Activated naive CD4-positive, alpha-beta T cell treated with anti-CD3 and anti-CD28 coated beads, Interleukin-2, amount 10 ng/mL, durations not matched to agents 7 days and 5 days (primary cell): Measurements from ENCODE around the gene SLC24A1.

ENCODE experiments used
- CTCF ChIA-PET: fragments of 350-600 bp; sonication (Branson Sonifier 250); formaldehyde crosslinking; loops from one replicate; lab custom pipeline; 2021; ENCODE audit warnings: antibody characterized with exemption; lab: Charles Lee
- DNase-seq: peaks from one replicate; pipeline ENCODE4 v3.0.0-alpha.2; 2020
- H3K27ac Mint-ChIP-seq: one replicate; pipeline ENCODE4 v1.8.0; 2021; ENCODE audit warnings: mild to moderate bottlenecking, moderate library complexity, mixed read lengths
- H3K27me3 Mint-ChIP-seq: one replicate; pipeline ENCODE4 v1.8.0; 2021; ENCODE audit warnings: mild to moderate bottlenecking, mixed read lengths
- H3K36me3 Mint-ChIP-seq: one replicate; pipeline ENCODE4 v1.8.0; 2021; ENCODE audit warnings: mixed read lengths
- H3K4me1 Mint-ChIP-seq: one replicate; pipeline ENCODE4 v1.8.0; 2021; ENCODE audit warnings: mixed read lengths
- H3K4me3 Mint-ChIP-seq: one replicate; pipeline ENCODE4 v1.8.0; 2021; ENCODE audit warnings: mild to moderate bottlenecking, moderate library complexity, mixed read lengths
- H3K9me3 Mint-ChIP-seq: one replicate; pipeline ENCODE4 v1.8.0; 2021; ENCODE audit warnings: mixed read lengths

Gene SLC24A1

DNA sequence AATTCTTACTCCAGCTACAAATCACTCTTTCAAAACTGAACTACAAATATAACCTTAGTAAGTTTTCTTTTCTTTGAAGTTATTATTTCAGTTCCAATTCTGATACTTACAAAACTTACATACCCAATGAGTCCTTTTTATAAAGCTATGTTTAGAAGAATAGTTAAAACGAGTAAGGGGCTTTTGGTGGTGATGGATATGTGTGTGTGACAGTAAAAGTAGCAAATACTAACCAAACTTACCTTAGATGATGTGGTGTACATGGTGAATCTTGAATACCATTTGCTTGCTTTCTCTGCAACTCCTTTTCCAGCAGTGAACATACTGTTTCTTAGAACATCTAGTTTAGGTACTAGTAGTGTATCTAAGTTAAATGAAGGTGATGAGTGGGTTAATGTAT lies 68.4 kb downstream of the SLC24A1 start:
- peaks cover 49% of the 10 kb centered on the region for H3K36me3 Mint-ChIP-seq
- no peak for DNase-seq
- H3K4me1 Mint-ChIP-seq = no peaks in the 10 kb centered on the region
- no peaks in the 10 kb centered on the region for H3K9me3 Mint-ChIP-seq
- CTCF ChIA-PET = interaction anchor here (1.7 kb wide), 1 partner anchor 16 kb away, joined by 3 read pairs; no protein-coding TSS in a partner anchor
- no peak overlapping the region for H3K4me3 Mint-ChIP-seq
- no peaks in the 10 kb centered on the region for H3K27me3 Mint-ChIP-seq
- H3K27ac Mint-ChIP-seq = no peak overlapping the region

DNA sequence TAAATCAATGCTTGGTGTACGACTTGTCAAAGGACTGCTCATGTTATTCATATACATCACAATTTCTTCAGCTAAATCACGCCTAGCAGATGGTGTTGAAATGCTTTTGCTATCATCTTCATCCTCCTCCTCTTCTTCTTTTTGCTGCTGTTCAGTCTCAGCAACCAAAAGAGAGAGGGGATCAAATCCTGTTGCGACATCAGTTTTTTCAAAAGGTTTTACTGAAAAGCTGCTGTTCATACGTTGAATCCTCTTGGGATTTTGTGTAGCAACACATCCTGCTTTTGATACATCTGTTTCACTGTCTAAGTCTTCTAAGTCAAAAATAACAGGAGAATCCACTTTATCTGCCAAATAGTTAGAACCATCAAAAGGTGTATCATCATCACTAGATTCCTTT lies 69.0 kb downstream of the SLC24A1 start:
- Mint-ChIP-seq H3K36me3 (peaks cover 49% of the 10 kb centered on the region), H3K9me3 (no peaks in the 10 kb centered on the region)
- CTCF ChIA-PET = interaction anchor here (1.7 kb wide), 1 partner anchor 15 kb away, joined by 3 read pairs; no protein-coding TSS in a partner anchor

DNA sequence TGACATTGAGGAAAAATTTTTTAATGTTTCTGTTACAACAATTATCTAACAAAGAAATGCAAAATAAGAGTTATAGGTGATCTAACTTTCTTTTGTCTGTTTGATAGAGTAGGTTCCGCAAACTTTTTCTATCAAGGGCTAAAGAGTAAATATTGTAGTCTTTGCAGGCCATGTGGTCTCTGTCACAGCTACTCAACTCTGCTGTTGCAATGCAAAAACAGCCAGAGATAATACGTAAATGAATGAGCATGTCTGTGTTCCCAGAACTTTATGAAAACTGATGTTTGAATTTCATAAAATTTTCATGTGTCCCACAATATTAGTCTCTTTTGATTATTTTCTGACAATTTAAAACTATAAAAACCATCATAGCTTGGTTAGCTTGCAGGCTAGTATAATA lies 73.3 kb downstream of the SLC24A1 start:
- H3K27me3 Mint-ChIP-seq = no peaks in the 10 kb centered on the region
- H3K4me3 Mint-ChIP-seq = no peak overlapping the region
- no peaks in the 10 kb centered on the region for H3K9me3 Mint-ChIP-seq
- no peak for DNase-seq
- H3K36me3 Mint-ChIP-seq = peaks cover 38% of the 10 kb centered on the region
- CTCF ChIA-PET = no interaction called here
- H3K4me1 Mint-ChIP-seq = no peaks in the 10 kb centered on the region
- no peak overlapping the region for H3K27ac Mint-ChIP-seq

More for the DNA sequence above, 69.0 kb downstream of the SLC24A1 start:
- H3K27ac Mint-ChIP-seq = no peak overlapping the region
- H3K4me3 Mint-ChIP-seq = no peak overlapping the region
- no peaks in the 10 kb centered on the region for H3K4me1 Mint-ChIP-seq
- H3K27me3 Mint-ChIP-seq = no peaks in the 10 kb centered on the region
- no peak for DNase-seq
